HUES48 (cell line): ENCODE results near the gene TEAD3.

Experiments used
- H3K27ac ChIP-seq: one replicate; pipeline ENCODE4 v1.7.0; 2013; ENCODE audit warnings: low read depth, low read length, inconsistent platforms
- H3K27me3 ChIP-seq: 2 replicates; pipeline ENCODE4 v1.6.1; 2013; ENCODE audit warnings: mild to moderate bottlenecking, low read length; ENCODE audit not compliant: control insufficient read depth, insufficient read depth
- H3K36me3 ChIP-seq: 2 replicates; pipeline ENCODE4 v1.6.1; 2013; ENCODE audit warnings: low read length; ENCODE audit not compliant: control insufficient read depth, insufficient read depth
- H3K4me1 ChIP-seq: 2 replicates; pipeline ENCODE4 v1.6.1; 2013; ENCODE audit warnings: mild to moderate bottlenecking, low read length; ENCODE audit not compliant: control insufficient read depth, insufficient read depth
- H3K4me3 ChIP-seq: 2 replicates; pipeline ENCODE4 v1.5.1; 2013; ENCODE audit warnings: mild to moderate bottlenecking, low read depth, low read length
- H3K9ac ChIP-seq: 2 replicates; pipeline ENCODE4 v1.6.1; 2013; ENCODE audit warnings: mild to moderate bottlenecking, low read depth, low read length, moderate library complexity
- H3K9me3 ChIP-seq: 2 replicates; pipeline ENCODE4 v1.6.1; 2013; ENCODE audit warnings: low read length; ENCODE audit not compliant: control insufficient read depth, insufficient read depth

The TEAD3 gene

GRCh38 chr6:35429463-35429862, 67.4 kb downstream of the TEAD3 start:
- peaks cover 12% of the 10 kb centered on the region for H3K4me1 ChIP-seq
- no peaks in the 10 kb centered on the region for H3K27me3 ChIP-seq
- peaks cover 2% of the 10 kb centered on the region; the same call in 1 of the 2 replicates for H3K36me3 ChIP-seq
- no peak overlapping the region for H3K27ac ChIP-seq
- peaks cover 10% of the 10 kb centered on the region for H3K9me3 ChIP-seq
- H3K9ac ChIP-seq: no peak overlapping the region
- H3K4me3 ChIP-seq: no peak overlapping the region

- no peak overlapping the region for H3K4me3 ChIP-seq
- peak overlapping the region; percentile 40 for H3K27ac ChIP-seq
- H3K4me1 ChIP-seq: peaks cover 12% of the 10 kb centered on the region
- H3K27me3 ChIP-seq: no peaks in the 10 kb centered on the region
- H3K9me3 ChIP-seq: peaks cover 10% of the 10 kb centered on the region
- H3K36me3 ChIP-seq: peaks cover 4% of the 10 kb centered on the region; the same call in 1 of the 2 replicates
- H3K9ac ChIP-seq: no peak overlapping the region
Measured at GRCh38 chr6:35428421-35429149, 68.3 kb downstream of the TEAD3 start.

- Histone ChIP-seq H3K9ac (no peak overlapping the region), H3K9me3 (peaks cover 10% of the 10 kb centered on the region), H3K27ac (peak overlapping the region; percentile 40), H3K27me3 (no peaks in the 10 kb centered on the region), H3K36me3 (peaks cover 4% of the 10 kb centered on the region; the same call in 1 of the 2 replicates), H3K4me3 (no peak overlapping the region), H3K4me1 (peaks cover 12% of the 10 kb centered on the region)
Measured at GRCh38 chr6:35427851-35428321, 69.0 kb downstream of the TEAD3 start.

GRCh38 chr6:35427435-35427834, 69.4 kb downstream of the TEAD3 start:
- peaks cover 12% of the 10 kb centered on the region for H3K4me1 ChIP-seq
- peaks cover 10% of the 10 kb centered on the region for H3K9me3 ChIP-seq
- no peaks in the 10 kb centered on the region for H3K27me3 ChIP-seq
- no peak overlapping the region for H3K4me3 ChIP-seq
- peak overlapping the region; percentile 40 for H3K27ac ChIP-seq
- peaks cover 4% of the 10 kb centered on the region; the same call in 1 of the 2 replicates for H3K36me3 ChIP-seq
- H3K9ac ChIP-seq: no peak overlapping the region

GRCh38 chr6:35426074-35426473, 70.8 kb downstream of the TEAD3 start:
- Histone ChIP-seq H3K4me3 (no peak overlapping the region), H3K9ac (no peak overlapping the region), H3K4me1 (peaks cover 12% of the 10 kb centered on the region)

GRCh38 chr6:35425284-35425683, 71.6 kb downstream of the TEAD3 start:
- H3K27ac ChIP-seq: peak overlapping the region; percentile 55

More at GRCh38 chr6:35426074-35426473, 70.8 kb downstream of the TEAD3 start:
- Histone ChIP-seq H3K36me3 (peaks cover 10% of the 10 kb centered on the region; the same call in 1 of the 2 replicates), H3K27me3 (no peaks in the 10 kb centered on the region), H3K9me3 (peaks cover 10% of the 10 kb centered on the region), H3K27ac (no peak overlapping the region)

More at GRCh38 chr6:35425284-35425683, 71.6 kb downstream of the TEAD3 start:
- no peak overlapping the region for H3K9ac ChIP-seq
- peaks cover 10% of the 10 kb centered on the region for H3K9me3 ChIP-seq
- peaks cover 10% of the 10 kb centered on the region; the same call in 1 of the 2 replicates for H3K36me3 ChIP-seq
- no peak overlapping the region for H3K4me3 ChIP-seq
- H3K27me3 ChIP-seq: no peaks in the 10 kb centered on the region
- peaks cover 12% of the 10 kb centered on the region for H3K4me1 ChIP-seq
